Lower lobe of right lung (tissue), 2 donors: Measurements from ENCODE around the gene IPO13. TPM values are rescaled to one million over a fixed set of nuclear protein-coding genes. Genes with fewer than 3 reads are reported as not detected.

Source experiments
- ATAC-seq, 2 donors: fragments of 200-7000 bp; cut with Tn5 transposase; one replicate each; pipeline ENCODE4 v1.9.1; 2020 to 2022; ENCODE audit warnings: mild to moderate bottlenecking in 2 of 2, moderate library complexity in 2 of 2
- DNase-seq: peaks from one replicate; pipeline ENCODE4 v3.0.0-alpha.2; 2020
- H3K27ac ChIP-seq: fragments of 200-600 bp; one replicate; pipeline ENCODE4 v1.8.0; 2022
- H3K27me3 ChIP-seq: fragments of 200-600 bp; one replicate; pipeline ENCODE4 v1.8.0; 2022; ENCODE audit warnings: low read depth
- H3K36me3 ChIP-seq: fragments of 200-600 bp; one replicate; pipeline ENCODE4 v1.8.0; 2022; ENCODE audit warnings: mild to moderate bottlenecking
- H3K4me1 ChIP-seq: fragments of 200-600 bp; one replicate; pipeline ENCODE4 v1.8.0; 2022
- H3K4me3 ChIP-seq: fragments of 200-600 bp; one replicate; pipeline ENCODE4 v1.8.0; 2022; ENCODE audit warnings: mild to moderate bottlenecking
- H3K9me3 ChIP-seq: fragments of 200-600 bp; one replicate; pipeline ENCODE4 v1.8.0; 2022
- intact Hi-C: fragments of 100-400 bp; cut with DNase I; formaldehyde crosslinking; loops from one replicate; pipeline ENCODE4 v1.11.0; 2022
- total RNA-seq: library from RNA; stranded (reverse); fragmentation: NEBNext Ultra II Directional; extraction: Animal tissue kit (Norgen Biotek cat#: 25700); gene quantifications from one replicate; pipeline ENCODE4 v1.2.1, GENCODE V29; 2021
- TF ChIP-seq, protein P1 (sequence below): fragments of 200-600 bp; IDR thresholded peaks from one replicate; pipeline ENCODE4 v1.8.0; 2022; ENCODE audit warnings: antibody characterized with exemption, mild to moderate bottlenecking
- donor health status: DM: no; HTN: yes; CAD: no; lungs with severe emphysema.

The IPO13 gene
- total RNA-seq, 1 donor from 2014 or later: 28.2 TPM

GRCh38 chr1:43974443-43975248 lies 27.9 kb downstream of the IPO13 start, which contains the start of gene ATP6V0B:
Gene ATP6V0B, plus strand, starts transcription at chr1:43974960. Its CDS starts 81 bp downstream, at chr1:43975041.
- peak within 1 kb of the TSS; percentile 97 for H3K27ac ChIP-seq
- H3K4me1 ChIP-seq: peaks cover 59% of the 10 kb centered on the region
- peak within 1 kb of the TSS; percentile 81 for H3K4me3 ChIP-seq
- DNase-seq: peak; percentile 99
- peak; percentile 93 to 94 for ATAC-seq
- intact Hi-C loops: no loop called here
- TF ChIP-seq, protein P1, sequence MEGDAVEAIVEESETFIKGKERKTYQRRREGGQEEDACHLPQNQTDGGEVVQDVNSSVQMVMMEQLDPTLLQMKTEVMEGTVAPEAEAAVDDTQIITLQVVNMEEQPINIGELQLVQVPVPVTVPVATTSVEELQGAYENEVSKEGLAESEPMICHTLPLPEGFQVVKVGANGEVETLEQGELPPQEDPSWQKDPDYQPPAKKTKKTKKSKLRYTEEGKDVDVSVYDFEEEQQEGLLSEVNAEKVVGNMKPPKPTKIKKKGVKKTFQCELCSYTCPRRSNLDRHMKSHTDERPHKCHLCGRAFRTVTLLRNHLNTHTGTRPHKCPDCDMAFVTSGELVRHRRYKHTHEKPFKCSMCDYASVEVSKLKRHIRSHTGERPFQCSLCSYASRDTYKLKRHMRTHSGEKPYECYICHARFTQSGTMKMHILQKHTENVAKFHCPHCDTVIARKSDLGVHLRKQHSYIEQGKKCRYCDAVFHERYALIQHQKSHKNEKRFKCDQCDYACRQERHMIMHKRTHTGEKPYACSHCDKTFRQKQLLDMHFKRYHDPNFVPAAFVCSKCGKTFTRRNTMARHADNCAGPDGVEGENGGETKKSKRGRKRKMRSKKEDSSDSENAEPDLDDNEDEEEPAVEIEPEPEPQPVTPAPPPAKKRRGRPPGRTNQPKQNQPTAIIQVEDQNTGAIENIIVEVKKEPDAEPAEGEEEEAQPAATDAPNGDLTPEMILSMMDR: peak; percentile 54
- no peaks in the 10 kb centered on the region for H3K9me3 ChIP-seq
- H3K36me3 ChIP-seq: peaks cover 40% of the 10 kb centered on the region
- H3K27me3 ChIP-seq: no peaks in the 10 kb centered on the region

- peak overlapping the region; percentile 81 for H3K4me3 ChIP-seq
- DNase-seq: peak; percentile 91
Measured at GRCh38 chr1:43975249-43975961, 28.7 kb downstream of the IPO13 start.

DNA sequence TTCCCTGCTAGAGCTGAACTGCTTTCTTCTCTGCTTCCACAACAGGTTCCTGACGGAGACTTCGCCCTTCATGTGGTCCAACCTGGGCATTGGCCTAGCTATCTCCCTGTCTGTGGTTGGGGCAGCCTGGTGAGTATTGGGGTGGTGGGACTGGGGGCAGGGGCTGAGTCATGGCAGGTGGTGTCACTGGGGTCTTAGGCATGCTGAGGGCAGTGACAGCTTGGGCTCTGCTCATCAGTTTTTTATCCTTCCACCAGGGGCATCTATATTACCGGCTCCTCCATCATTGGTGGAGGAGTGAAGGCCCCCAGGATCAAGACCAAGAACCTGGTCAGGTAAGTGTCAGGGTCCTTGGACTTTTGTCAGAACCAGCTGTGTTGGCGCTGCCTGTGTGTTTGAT lies 29.3 kb downstream of the IPO13 start:
- Histone ChIP-seq H3K27ac (no peak overlapping the region), H3K4me3 (peak overlapping the region; percentile 81), H3K4me1 (peaks cover 56% of the 10 kb centered on the region), H3K9me3 (no peaks in the 10 kb centered on the region), H3K27me3 (no peaks in the 10 kb centered on the region), H3K36me3 (peaks cover 40% of the 10 kb centered on the region)
- TF ChIP-seq, protein P1: no peak
- no peak for DNase-seq
- intact Hi-C loops: no loop called here
- ATAC-seq: no peak

More at GRCh38 chr1:43975249-43975961, 28.7 kb downstream of the IPO13 start:
- peak; percentile 66 to 72 for ATAC-seq
- intact Hi-C loops: no loop called here
- H3K27ac ChIP-seq: peak overlapping the region; percentile 97
- H3K36me3 ChIP-seq: peaks cover 40% of the 10 kb centered on the region
- H3K9me3 ChIP-seq: no peaks in the 10 kb centered on the region
- peaks cover 62% of the 10 kb centered on the region for H3K4me1 ChIP-seq
- H3K27me3 ChIP-seq: no peaks in the 10 kb centered on the region
- TF ChIP-seq, protein P1: no peak

GRCh38 chr1:43976890-43977289 lies 30.1 kb downstream of the IPO13 start:
- H3K36me3 ChIP-seq: peaks cover 34% of the 10 kb centered on the region
- no peaks in the 10 kb centered on the region for H3K27me3 ChIP-seq
- TF ChIP-seq, protein P1: no peak
- no peaks in the 10 kb centered on the region for H3K9me3 ChIP-seq
- peaks cover 51% of the 10 kb centered on the region for H3K4me1 ChIP-seq
- no peak overlapping the region for H3K27ac ChIP-seq
- DNase-seq: no peak
- intact Hi-C loops: no loop called here
- ATAC-seq: no peak
- peak overlapping the region; percentile 11 for H3K4me3 ChIP-seq

DNA sequence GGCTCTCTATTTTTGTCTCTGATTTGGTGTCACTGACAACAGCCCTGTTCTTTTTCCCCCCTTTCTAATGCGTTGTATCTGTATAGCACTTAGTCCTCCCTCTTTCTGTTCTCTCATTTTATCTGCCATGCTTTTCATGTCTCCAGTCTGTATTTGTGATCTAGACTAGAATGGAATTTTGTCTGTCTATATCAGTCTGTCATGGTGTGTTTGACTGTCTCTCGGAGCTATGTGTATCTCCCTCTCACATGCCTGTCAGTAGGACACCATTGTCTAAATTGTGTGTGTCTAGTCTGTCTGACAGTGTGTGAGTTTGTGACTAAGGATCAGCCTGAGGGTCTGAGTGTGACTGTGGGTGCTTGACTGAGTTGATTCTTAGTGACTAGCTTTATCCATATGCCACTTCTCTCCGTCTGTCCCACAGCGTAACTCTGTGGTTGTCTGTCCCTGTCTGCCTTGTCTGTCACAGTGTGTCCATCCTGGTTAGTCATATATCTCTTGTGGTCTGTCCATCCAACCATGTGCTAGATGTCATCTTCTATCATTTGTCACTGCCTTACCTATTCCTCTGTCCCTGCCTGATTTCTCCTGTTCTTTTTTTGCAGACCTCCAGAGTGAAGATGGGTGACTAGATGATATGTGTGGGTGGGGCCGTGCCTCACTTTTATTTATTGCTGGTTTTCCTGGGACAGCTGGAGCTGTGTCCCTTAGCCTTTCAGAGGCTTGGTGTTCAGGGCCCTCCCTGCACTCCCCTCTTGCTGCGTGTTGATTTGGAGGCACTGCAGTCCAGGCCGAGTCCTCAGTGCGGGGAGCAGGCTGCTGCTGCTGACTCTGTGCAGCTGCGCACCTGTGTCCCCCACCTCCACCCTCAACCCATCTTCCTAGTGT lies 30.9 kb downstream of the IPO13 start:
- intact Hi-C loops: no loop called here
- DNase-seq: no peak
- ATAC-seq: no peak
- Histone ChIP-seq H3K4me3 (no peak overlapping the region), H3K4me1 (peaks cover 51% of the 10 kb centered on the region), H3K36me3 (peaks cover 26% of the 10 kb centered on the region), H3K27ac (no peak overlapping the region), H3K9me3 (no peaks in the 10 kb centered on the region), H3K27me3 (no peaks in the 10 kb centered on the region)
- TF ChIP-seq, protein P1: no peak
